A673 (cell line): ENCODE data around the gene MARCO. TPM values are rescaled to one million over a fixed set of nuclear protein-coding genes. Genes with fewer than 3 reads are reported as not detected.

Experiments
- BruUV-seq: library from RNA; stranded (reverse); fragments of 400-500 nt; replicated peaks from 2 replicates; lab custom pipeline; 2021; lab: Mats Ljungman, UMichigan
- CTCF ChIA-PET: fragments of 300-600 bp; sonication (Branson Sonifier 250); formaldehyde crosslinking; loops from one replicate; lab custom pipeline; 2022; ENCODE audit warnings: antibody characterized with exemption; lab: Charles Lee
- POLR2A ChIA-PET: fragments of 300-600 bp; sonication (Branson Sonifier 250); formaldehyde crosslinking; loops from one replicate; lab custom pipeline; 2022; ENCODE audit warnings: antibody characterized with exemption; ENCODE audit not compliant: low non-redundant PET; lab: Charles Lee
- DNase-seq: peaks from one replicate; pipeline ENCODE4 v3.0.0-alpha.2; 2015; ENCODE audit warnings: low spot score
- H3K27ac ChIP-seq: fragments of 200-600 bp; sonication (generic); 2 replicates; pipeline ENCODE4 v1.5.1; 2016; ENCODE audit warnings: mixed run types, low read depth, mild to moderate bottlenecking, mixed read lengths, antibody characterized with exemption, low read length; ENCODE audit not compliant: poor library complexity, severe bottlenecking
- H3K27me3 ChIP-seq: fragments of 200-600 bp; sonication (generic); replicated peaks from 2 replicates; pipeline ENCODE4 v1.6.1; 2017; ENCODE audit warnings: mixed run types, low read depth, mild to moderate bottlenecking, mixed read lengths, antibody characterized with exemption, low read length; ENCODE audit not compliant: insufficient read depth, poor library complexity
- H3K36me3 ChIP-seq: fragments of 200-600 bp; sonication (generic); 2 replicates; pipeline ENCODE4 v1.6.1; 2016; ENCODE audit warnings: mixed run types, mild to moderate bottlenecking, mixed read lengths, antibody characterized with exemption, low read length; ENCODE audit not compliant: insufficient read depth, poor library complexity, severe bottlenecking
- H3K4me1 ChIP-seq: fragments of 200-600 bp; sonication (generic); 2 replicates; pipeline ENCODE4 v1.6.1; 2017; ENCODE audit warnings: mixed run types, mild to moderate bottlenecking, mixed read lengths, antibody characterized with exemption, low read length; ENCODE audit not compliant: insufficient read depth, poor library complexity, severe bottlenecking
- H3K4me3 ChIP-seq: fragments of 200-600 bp; sonication (generic); 2 replicates; pipeline ENCODE4 v1.5.1; 2016; ENCODE audit warnings: low read depth, mixed run types, mild to moderate bottlenecking, mixed read lengths, low read length; ENCODE audit not compliant: poor library complexity, severe bottlenecking
- H3K9me3 ChIP-seq: fragments of 200-600 bp; sonication (generic); 2 replicates; pipeline ENCODE4 v1.6.1; 2016; ENCODE audit warnings: mixed run types, low read depth, mild to moderate bottlenecking, mixed read lengths, antibody characterized with exemption, low read length; ENCODE audit not compliant: poor library complexity, severe bottlenecking
- EZH2 ChIP-seq: fragments of 200-600 bp; sonication (generic); IDR thresholded peaks from 2 replicates; pipeline ENCODE4 v1.6.1; 2017; ENCODE audit warnings: borderline replicate concordance, low read depth, mild to moderate bottlenecking, mixed read lengths, antibody characterized with exemption, low read length; ENCODE audit not compliant: poor library complexity, severe bottlenecking
- intact Hi-C: fragments of 100-400 bp; cut with micrococcal nuclease; formaldehyde crosslinking; loops from one replicate; pipeline ENCODE4 v1.10.0; 2022; ENCODE audit not compliant: unreplicated experiment
- total RNA-seq: library from RNA; stranded (reverse); gene quantifications from 2 replicates; pipeline ENCODE4 v1.2.3, GENCODE V29; 2021
- TF ChIP-seq, protein P1 (sequence below): fragments of 300-800, 200-600 bp; sonication (generic); conservative IDR thresholded peaks from 2 replicates; pipeline ENCODE4 v1.5.1; 2017; ENCODE audit warnings: low read depth, mild to moderate bottlenecking, antibody characterized with exemption, low read length, moderate library complexity, mixed read lengths

MARCO gene
- total RNA-seq, 1 experiment from 2014 or later = not detected

DNA sequence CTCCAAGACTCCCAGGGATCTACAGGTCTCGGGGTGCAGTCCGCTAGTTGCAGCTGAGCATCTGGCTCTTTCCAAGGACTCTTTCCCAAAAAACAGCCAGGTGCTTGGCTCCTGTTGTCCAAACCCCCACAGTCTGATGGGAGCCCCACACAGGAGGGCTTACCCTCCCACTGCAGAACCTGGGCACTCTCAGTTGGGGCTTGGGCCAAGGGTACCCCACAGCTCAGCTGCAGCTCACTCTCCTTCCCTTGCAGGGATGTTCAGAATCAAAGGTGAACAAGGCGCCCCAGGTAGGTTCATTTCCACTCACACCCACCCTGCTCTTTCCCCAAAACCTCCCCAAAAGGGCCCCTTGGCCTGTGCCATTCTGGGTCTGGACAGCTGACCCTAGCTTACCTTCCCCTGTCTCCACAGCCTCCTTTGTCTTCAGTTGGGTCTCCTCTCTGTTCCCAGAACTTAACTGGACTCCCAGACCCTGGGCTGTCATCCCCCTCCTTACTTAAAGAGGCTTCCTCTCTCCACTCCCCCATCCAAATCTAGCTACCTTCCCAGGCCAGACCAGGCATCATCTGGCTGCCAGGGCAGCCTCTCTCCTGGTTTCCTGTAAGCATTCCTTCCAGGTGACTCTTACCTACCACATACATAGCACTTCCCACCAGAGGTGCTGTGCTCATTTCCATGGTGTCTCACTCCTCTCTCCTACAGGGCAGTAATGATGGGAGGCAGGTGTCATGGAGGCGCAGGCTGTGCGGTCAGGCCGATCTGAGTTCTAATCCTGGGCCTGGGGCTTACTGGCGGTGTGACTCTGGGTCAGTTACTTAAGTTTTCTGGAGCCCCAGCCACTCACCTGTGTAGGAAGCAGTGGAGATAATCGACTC is 29.5 kb downstream of the MARCO start:
- H3K36me3 ChIP-seq = no peaks in the 10 kb centered on the region
- H3K27me3 ChIP-seq = peaks cover 9% of the 10 kb centered on the region
- H3K4me3 ChIP-seq = no peak overlapping the region
- intact Hi-C loops = no loop called here
- H3K4me1 ChIP-seq = no peaks in the 10 kb centered on the region
- CTCF ChIA-PET = no interaction called here
- POLR2A ChIA-PET = no interaction called here
- BruUV-seq = no TSS peak
- H3K9me3 ChIP-seq = no peaks in the 10 kb centered on the region
- H3K27ac ChIP-seq = no peak overlapping the region
- DNase-seq = no peak
- TF ChIP-seq, protein P1, sequence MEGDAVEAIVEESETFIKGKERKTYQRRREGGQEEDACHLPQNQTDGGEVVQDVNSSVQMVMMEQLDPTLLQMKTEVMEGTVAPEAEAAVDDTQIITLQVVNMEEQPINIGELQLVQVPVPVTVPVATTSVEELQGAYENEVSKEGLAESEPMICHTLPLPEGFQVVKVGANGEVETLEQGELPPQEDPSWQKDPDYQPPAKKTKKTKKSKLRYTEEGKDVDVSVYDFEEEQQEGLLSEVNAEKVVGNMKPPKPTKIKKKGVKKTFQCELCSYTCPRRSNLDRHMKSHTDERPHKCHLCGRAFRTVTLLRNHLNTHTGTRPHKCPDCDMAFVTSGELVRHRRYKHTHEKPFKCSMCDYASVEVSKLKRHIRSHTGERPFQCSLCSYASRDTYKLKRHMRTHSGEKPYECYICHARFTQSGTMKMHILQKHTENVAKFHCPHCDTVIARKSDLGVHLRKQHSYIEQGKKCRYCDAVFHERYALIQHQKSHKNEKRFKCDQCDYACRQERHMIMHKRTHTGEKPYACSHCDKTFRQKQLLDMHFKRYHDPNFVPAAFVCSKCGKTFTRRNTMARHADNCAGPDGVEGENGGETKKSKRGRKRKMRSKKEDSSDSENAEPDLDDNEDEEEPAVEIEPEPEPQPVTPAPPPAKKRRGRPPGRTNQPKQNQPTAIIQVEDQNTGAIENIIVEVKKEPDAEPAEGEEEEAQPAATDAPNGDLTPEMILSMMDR = no peak
- no peak for TF ChIP-seq EZH2

- CTCF ChIA-PET = no interaction called here
These were observed 31.6 kb downstream of the MARCO start for GRCh38 chr2:118973542-118973951.

GRCh38 chr2:118974103-118974993 is 32.4 kb downstream of the MARCO start:
- ChIA-PET CTCF (no interaction called here), POLR2A (no interaction called here)
- no peak for TF ChIP-seq EZH2
- TF ChIP-seq, protein P1 = no peak
- H3K27me3 ChIP-seq = peaks cover 5% of the 10 kb centered on the region
- H3K4me3 ChIP-seq = no peak overlapping the region
- no peak for DNase-seq
- intact Hi-C loops = no loop called here
- no TSS peak for BruUV-seq
- H3K9me3 ChIP-seq = no peaks in the 10 kb centered on the region
- no peaks in the 10 kb centered on the region for H3K36me3 ChIP-seq
- no peak overlapping the region for H3K27ac ChIP-seq
- no peaks in the 10 kb centered on the region for H3K4me1 ChIP-seq

More at GRCh38 chr2:118973542-118973951, 31.6 kb downstream of the MARCO start:
- no peak overlapping the region for H3K27ac ChIP-seq
- TF ChIP-seq, protein P1 = no peak
- TF ChIP-seq EZH2 = no peak
- no peaks in the 10 kb centered on the region for H3K9me3 ChIP-seq
- no peak for DNase-seq
- no peaks in the 10 kb centered on the region for H3K4me1 ChIP-seq
- no peaks in the 10 kb centered on the region for H3K36me3 ChIP-seq
- no peak overlapping the region for H3K4me3 ChIP-seq
- intact Hi-C loops = no loop called here
- BruUV-seq = no TSS peak
- peaks cover 6% of the 10 kb centered on the region for H3K27me3 ChIP-seq
- POLR2A ChIA-PET = no interaction called here
